MM.1S (cell line): ENCODE data around the gene PCCA.
A peak's percentile ranks its signal among the peaks of the same experiment; 100 is the strongest.

ENCODE experiments used
- DNase-seq: peaks from one replicate; pipeline ENCODE4 v3.0.0-alpha.2; 2015
- H2AFZ ChIP-seq: fragments of 300-600 bp; sonication (generic); 2 replicates; pipeline ENCODE4 v1.6.0; 2016; ENCODE audit warnings: antibody characterized with exemption, low read length
- H3F3A ChIP-seq: fragments of 300-600 bp; sonication (generic); 2 replicates; pipeline ENCODE4 v1.6.1; 2016; ENCODE audit warnings: mild to moderate bottlenecking, antibody characterized with exemption, low read length, moderate library complexity, mixed read lengths; ENCODE audit not compliant: insufficient read depth
- H3K27ac ChIP-seq: fragments of 300-600 bp; sonication (generic); 2 replicates; pipeline ENCODE4 v1.5.1; 2016; ENCODE audit warnings: mild to moderate bottlenecking, low read length
- H3K27me3 ChIP-seq: fragments of 300-600 bp; sonication (generic); replicated peaks from 2 replicates; pipeline ENCODE4 v1.6.0; 2016; ENCODE audit warnings: low read length; ENCODE audit not compliant: insufficient read depth
- H3K36me3 ChIP-seq: fragments of 300-600 bp; sonication (generic); replicated peaks from 2 replicates; pipeline ENCODE4 v1.6.1; 2016; ENCODE audit warnings: mild to moderate bottlenecking, low read length, mixed read lengths; ENCODE audit not compliant: insufficient read depth
- H3K4me1 ChIP-seq: fragments of 300-600 bp; sonication (generic); 2 replicates; pipeline ENCODE4 v1.6.1; 2016; ENCODE audit warnings: low read length, mixed read lengths
- H3K4me2 ChIP-seq: fragments of 300-600 bp; sonication (generic); 2 replicates; pipeline ENCODE4 v1.6.0; 2016; ENCODE audit warnings: low read depth, low read length
- H3K4me3 ChIP-seq: fragments of 300-600 bp; sonication (generic); 2 replicates; pipeline ENCODE4 v1.5.1; 2016; ENCODE audit warnings: low read length, mixed read lengths
- H3K79me2 ChIP-seq: fragments of 300-600 bp; sonication (generic); 2 replicates; pipeline ENCODE4 v1.6.1; 2016; ENCODE audit warnings: mixed run types, low read length, mixed read lengths
- H3K9ac ChIP-seq: fragments of 300-600 bp; sonication (generic); 2 replicates; pipeline ENCODE4 v1.6.1; 2016; ENCODE audit warnings: low read length, mixed read lengths
- H3K9me2 ChIP-seq: fragments of 300-600 bp; sonication (generic); replicated peaks from 2 replicates; pipeline ENCODE4 v1.6.1; 2016; ENCODE audit warnings: mild to moderate bottlenecking, low read length, mixed read lengths; ENCODE audit not compliant: insufficient read depth
- H3K9me3 ChIP-seq: fragments of 300-600 bp; sonication (generic); replicated peaks from 2 replicates; pipeline ENCODE4 v1.6.1; 2016; ENCODE audit warnings: mild to moderate bottlenecking, low read length, mixed read lengths; ENCODE audit not compliant: insufficient read depth
- H4K20me1 ChIP-seq: fragments of 300-600 bp; sonication (generic); 2 replicates; pipeline ENCODE4 v1.6.1; 2016; ENCODE audit warnings: mild to moderate bottlenecking, low read length, moderate library complexity, mixed read lengths; ENCODE audit not compliant: insufficient read depth
- EZH2 ChIP-seq: fragments of 300-600 bp; sonication (generic); optimal IDR thresholded peaks from 2 replicates; pipeline ENCODE3; 2017; ENCODE audit warnings: low read depth, mild to moderate bottlenecking, antibody characterized with exemption, low read length, mixed read lengths
- EZH2phosphoT487 ChIP-seq: fragments of 300-600 bp; sonication (generic); IDR thresholded peaks from 2 replicates; pipeline ENCODE4 v1.6.1; 2018; ENCODE audit warnings: antibody characterized with exemption, low read length
- TF ChIP-seq, protein P1 (sequence below): fragments of 300-600 bp; sonication (generic); IDR thresholded peaks from 2 replicates; pipeline ENCODE4 v1.5.1; 2016; ENCODE audit warnings: antibody characterized with exemption, low read length, mixed read lengths

The PCCA gene

DNA sequence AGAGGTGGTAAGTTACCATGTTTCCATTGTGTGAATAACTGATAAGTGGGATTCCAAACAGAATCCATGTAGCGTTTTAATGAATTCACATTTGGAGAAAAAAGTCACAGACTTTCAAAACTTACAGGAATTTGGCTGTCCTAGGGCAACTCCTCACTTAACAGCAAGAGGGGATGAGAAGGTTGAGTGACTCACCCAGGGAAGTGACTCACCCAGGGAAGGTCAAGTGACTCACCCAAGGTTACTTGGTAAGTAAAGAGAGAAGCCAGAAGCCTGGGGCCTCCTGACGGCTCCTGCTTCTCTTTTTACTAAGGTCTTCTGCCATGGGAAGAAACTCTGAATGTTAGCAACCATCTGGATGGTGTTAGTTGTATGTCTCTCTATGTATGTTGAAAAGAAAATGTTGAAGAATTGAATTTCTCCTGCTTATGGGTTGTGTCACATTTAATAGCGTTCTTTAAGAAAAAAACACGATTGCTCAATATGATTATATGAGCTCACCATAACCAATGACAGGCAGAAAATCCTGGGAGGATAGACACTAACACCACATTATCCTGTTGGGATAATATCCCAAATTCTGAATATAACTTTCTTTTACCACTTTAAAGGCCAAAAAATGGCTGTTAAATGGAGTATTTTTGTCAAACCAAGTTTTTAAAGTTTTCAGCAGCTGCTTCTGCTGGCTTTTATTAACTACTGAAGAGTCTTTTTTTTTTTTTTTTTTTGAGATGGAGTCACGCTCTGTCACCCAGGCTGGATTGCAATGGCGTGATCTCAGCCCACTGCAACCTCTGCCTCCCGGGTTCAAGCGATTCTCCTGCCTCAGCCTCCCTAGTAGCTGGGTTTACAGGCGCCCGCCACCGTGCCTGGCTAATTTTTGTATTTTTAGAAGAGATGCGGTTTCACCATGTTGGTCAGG, 304.1 kb downstream of the PCCA start:
- Histone ChIP-seq H3K9me3 (no peaks in the 10 kb centered on the region), H3K4me2 (peak overlapping the region; percentile 7; the same call in 1 of the 2 replicates), H2AFZ (no peak overlapping the region), H3K9me2 (no peaks in the 10 kb centered on the region), H3K4me1 (peaks cover 26% of the 10 kb centered on the region), H3F3A (peaks cover 14% of the 10 kb centered on the region), H3K27ac (peak overlapping the region; percentile 87; the same call in 1 of the 2 replicates), H3K4me3 (no peak overlapping the region), H4K20me1 (no peaks in the 10 kb centered on the region), H3K9ac (no peak overlapping the region), H3K36me3 (no peaks in the 10 kb centered on the region), H3K79me2 (no peaks in the 10 kb centered on the region), H3K27me3 (no peaks in the 10 kb centered on the region)
- TF ChIP-seq, protein P1, sequence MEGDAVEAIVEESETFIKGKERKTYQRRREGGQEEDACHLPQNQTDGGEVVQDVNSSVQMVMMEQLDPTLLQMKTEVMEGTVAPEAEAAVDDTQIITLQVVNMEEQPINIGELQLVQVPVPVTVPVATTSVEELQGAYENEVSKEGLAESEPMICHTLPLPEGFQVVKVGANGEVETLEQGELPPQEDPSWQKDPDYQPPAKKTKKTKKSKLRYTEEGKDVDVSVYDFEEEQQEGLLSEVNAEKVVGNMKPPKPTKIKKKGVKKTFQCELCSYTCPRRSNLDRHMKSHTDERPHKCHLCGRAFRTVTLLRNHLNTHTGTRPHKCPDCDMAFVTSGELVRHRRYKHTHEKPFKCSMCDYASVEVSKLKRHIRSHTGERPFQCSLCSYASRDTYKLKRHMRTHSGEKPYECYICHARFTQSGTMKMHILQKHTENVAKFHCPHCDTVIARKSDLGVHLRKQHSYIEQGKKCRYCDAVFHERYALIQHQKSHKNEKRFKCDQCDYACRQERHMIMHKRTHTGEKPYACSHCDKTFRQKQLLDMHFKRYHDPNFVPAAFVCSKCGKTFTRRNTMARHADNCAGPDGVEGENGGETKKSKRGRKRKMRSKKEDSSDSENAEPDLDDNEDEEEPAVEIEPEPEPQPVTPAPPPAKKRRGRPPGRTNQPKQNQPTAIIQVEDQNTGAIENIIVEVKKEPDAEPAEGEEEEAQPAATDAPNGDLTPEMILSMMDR = no peak
- TF ChIP-seq EZH2phosphoT487 = no peak
- no peak for TF ChIP-seq EZH2
- peak; percentile 36 for DNase-seq

DNA sequence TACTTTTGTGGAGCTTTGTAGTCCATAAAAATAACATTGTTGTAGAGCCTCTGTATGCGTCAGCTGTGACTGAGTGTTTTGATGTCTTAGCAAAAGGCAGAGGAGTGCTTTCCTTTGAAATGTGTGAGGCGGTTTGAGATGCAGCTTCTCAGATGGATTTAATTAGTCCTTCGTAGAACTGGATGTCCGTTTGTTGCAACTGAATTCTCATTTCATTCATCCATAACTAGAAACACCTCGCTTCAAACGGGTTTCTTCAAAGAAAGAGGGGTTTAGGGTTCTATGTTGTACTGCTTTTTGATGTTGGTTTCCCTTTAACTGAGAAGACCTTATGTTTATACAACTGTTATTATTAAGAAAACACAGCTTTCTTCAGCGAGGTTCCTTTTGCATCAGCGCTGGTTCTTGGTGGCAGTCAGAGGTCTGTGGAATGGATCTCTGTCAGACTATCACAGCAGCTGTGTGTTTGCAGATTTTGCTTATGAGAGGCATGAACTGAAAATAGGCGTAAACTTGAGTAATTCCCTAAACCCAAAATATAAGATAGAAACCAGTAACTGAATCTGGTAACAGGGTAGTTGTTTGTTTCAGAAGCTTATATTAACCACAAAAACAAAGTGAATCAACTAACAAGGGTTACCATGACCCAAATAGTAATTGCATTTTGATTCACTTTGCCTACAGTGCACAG, 305.3 kb downstream of the PCCA start:
- Histone ChIP-seq H4K20me1 (no peaks in the 10 kb centered on the region), H3K4me3 (peak overlapping the region; percentile 29; the same call in 1 of the 2 replicates), H3K9me3 (no peaks in the 10 kb centered on the region), H3K4me1 (peaks cover 26% of the 10 kb centered on the region), H2AFZ (0 out of 2 replicates have a peak overlapping the region, but pooled peaks have one; percentile 19), H3K79me2 (no peaks in the 10 kb centered on the region), H3K27me3 (no peaks in the 10 kb centered on the region), H3K4me2 (peak overlapping the region; percentile 66), H3K27ac (peak overlapping the region; percentile 87), H3F3A (peaks cover 14% of the 10 kb centered on the region), H3K36me3 (no peaks in the 10 kb centered on the region), H3K9ac (peak overlapping the region; percentile 57), H3K9me2 (no peaks in the 10 kb centered on the region)
- TF ChIP-seq EZH2phosphoT487 = no peak
- TF ChIP-seq, protein P1 = no peak
- TF ChIP-seq EZH2 = no peak
- DNase-seq = peak; percentile 91

DNA sequence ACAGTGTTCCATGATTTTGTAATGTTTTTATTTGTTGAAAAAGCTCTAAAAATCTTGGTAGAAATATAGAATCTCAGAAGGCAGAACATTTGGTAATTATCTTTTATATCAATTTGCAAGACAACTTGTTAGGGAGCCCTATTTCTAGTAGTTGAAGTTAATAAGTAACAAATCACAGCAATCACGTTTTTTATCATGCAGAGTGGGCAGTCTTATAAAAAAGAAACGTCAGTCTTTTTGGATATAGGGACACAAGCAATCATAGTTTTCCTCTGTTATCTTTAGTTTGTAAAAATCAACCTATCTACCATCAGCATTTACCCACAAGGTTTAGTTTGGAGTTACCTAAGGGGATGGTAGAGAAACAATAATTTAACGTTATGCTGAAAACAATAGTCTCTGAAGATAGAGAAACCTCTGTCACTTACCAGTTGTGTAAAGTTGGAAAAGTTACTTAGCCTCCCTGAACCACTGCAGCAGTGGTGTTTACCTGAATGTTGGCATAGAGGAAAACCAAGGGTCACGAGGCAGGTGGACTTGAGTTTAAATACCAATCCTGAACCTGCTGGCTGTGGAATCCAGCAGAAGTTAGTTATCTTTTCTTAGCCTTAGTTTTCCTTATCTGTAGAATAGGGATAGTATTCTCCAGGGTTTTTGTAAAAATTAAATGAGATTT, 306.9 kb downstream of the PCCA start:
- Histone ChIP-seq H3K4me2 (no peak overlapping the region), H3K4me3 (no peak overlapping the region), H4K20me1 (no peaks in the 10 kb centered on the region), H3K4me1 (peaks cover 26% of the 10 kb centered on the region), H3K9me2 (no peaks in the 10 kb centered on the region), H3K9me3 (no peaks in the 10 kb centered on the region), H2AFZ (no peak overlapping the region), H3K79me2 (no peaks in the 10 kb centered on the region), H3K9ac (no peak overlapping the region), H3K27me3 (no peaks in the 10 kb centered on the region), H3K27ac (no peak overlapping the region), H3F3A (peaks cover 14% of the 10 kb centered on the region), H3K36me3 (no peaks in the 10 kb centered on the region)
- no peak for DNase-seq
- TF ChIP-seq EZH2 (no peak), EZH2phosphoT487 (no peak)
- TF ChIP-seq, protein P1 = no peak
